Mammary epithelial cell (primary cell): ENCODE results near the gene TREML4.

ENCODE experiments used
- EZH2 ChIP-seq: IDR thresholded peaks from 2 replicates; pipeline ENCODE4 v1.6.1; 2012; ENCODE audit warnings: low read length, inconsistent platforms, borderline replicate concordance
- TF ChIP-seq, protein P1 (sequence below), 2 donors: IDR thresholded peaks in 1 of 2; conservative IDR thresholded peaks in 1 of 2; 2 replicates each; pipeline ENCODE4 v1.5.1; 2011 to 2012; ENCODE audit warnings: inconsistent platforms in 2 of 2, low read length in 2 of 2, mild to moderate bottlenecking in 2 of 2, control low read depth in 1 of 2, low read depth in 1 of 2; ENCODE audit not compliant: insufficient read depth in 1 of 2; ENCODE audit errors: extremely low read depth in 1 of 2

DNA sequence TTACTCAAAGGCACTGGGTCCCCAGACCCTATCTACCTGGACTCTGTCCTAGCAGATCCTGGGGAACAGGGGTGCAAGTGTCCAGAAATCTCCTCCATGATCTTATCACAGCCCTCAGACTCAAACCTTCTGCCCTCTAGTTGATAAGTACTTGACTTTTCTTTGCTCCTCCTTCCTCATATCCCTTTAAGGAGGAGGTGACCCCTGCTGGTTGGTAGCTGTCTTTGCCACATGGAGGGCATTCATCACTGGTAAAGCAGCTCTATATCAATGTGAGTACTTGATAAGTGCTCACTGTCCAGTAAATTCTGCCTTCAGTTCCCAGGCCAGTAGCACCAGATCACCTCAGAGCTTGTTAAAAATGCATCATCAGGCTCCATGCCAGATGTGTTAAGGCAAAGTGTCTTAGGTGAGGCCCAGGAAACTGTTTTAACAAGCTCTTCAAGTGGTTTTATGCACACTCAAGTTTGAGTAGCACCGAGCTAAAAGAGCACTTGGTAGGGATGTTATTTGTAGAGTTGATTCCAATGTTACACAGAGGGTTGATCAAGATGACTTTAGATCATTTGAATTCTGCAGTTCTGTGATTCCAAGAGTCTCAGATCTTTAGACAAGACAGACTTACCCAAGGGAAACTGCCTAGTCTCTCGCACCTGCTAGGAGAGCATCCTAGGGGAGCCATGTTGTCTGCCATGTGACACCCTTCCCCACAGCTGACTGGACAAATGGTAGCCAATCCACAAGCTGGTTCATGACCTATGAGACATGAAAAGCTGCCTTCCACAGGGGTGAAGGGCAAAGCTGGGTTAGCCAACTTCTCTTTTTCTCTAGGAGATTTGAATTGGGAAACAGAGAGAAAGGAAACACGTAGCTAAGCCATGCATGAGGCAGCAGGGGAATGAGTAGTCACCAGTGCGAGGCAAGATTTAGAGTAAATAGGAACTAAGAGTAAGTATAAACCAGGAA lies 45.8 kb upstream of the TREML4 start:
- TF ChIP-seq, protein P1, sequence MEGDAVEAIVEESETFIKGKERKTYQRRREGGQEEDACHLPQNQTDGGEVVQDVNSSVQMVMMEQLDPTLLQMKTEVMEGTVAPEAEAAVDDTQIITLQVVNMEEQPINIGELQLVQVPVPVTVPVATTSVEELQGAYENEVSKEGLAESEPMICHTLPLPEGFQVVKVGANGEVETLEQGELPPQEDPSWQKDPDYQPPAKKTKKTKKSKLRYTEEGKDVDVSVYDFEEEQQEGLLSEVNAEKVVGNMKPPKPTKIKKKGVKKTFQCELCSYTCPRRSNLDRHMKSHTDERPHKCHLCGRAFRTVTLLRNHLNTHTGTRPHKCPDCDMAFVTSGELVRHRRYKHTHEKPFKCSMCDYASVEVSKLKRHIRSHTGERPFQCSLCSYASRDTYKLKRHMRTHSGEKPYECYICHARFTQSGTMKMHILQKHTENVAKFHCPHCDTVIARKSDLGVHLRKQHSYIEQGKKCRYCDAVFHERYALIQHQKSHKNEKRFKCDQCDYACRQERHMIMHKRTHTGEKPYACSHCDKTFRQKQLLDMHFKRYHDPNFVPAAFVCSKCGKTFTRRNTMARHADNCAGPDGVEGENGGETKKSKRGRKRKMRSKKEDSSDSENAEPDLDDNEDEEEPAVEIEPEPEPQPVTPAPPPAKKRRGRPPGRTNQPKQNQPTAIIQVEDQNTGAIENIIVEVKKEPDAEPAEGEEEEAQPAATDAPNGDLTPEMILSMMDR (conservative IDR thresholded peaks at IDR 0.05 in 1 of 2, IDR thresholded peaks at IDR 0.05 in 1 of 2; ENCODE audit: extremely low read depth in 1 of 2, insufficient read depth in 1 of 2, low read depth in 1 of 2, low read length in 2 of 2): peak; percentile 90 to 97
- TF ChIP-seq EZH2: no peak
